ENCODE measurements around the gene LASP1NB.
"Not testable (repeated sequence)": the region's sequence is repeated elsewhere in the genome, so short reads cannot be mapped to it uniquely, and the experiment has no call there.

Gene LASP1NB

GRCh38 chr17:38970128-38970527 lies 44.7 kb downstream of the LASP1NB start:
- no peak for FAIRE-seq

- no peak for FAIRE-seq
Observed at GRCh38 chr17:38970804-38971203, 45.4 kb downstream of the LASP1NB start.

- FAIRE-seq = not testable (repeated sequence)
Observed at GRCh38 chr17:38976187-38976551, 50.8 kb downstream of the LASP1NB start.

- no peak for FAIRE-seq
Observed at GRCh38 chr17:38978180-38978579, 52.8 kb downstream of the LASP1NB start.

All from G401.6 (cell line).